GM12874 (cell line): ENCODE data around the gene F13A1.

Experiments
- CTCF ChIP-seq: IDR thresholded peaks from 2 replicates; pipeline ENCODE4 v1.5.1; 2011; ENCODE audit warnings: low read depth, mild to moderate bottlenecking, control low read depth, low read length, moderate library complexity; ENCODE audit not compliant: insufficient read depth

Gene F13A1

GRCh38 chr6:6166064-6166463 lies 154.4 kb downstream of the F13A1 start:
- TF ChIP-seq CTCF: no peak

GRCh38 chr6:6164367-6164766 lies 156.1 kb downstream of the F13A1 start:
- no peak for TF ChIP-seq CTCF

- no peak for TF ChIP-seq CTCF
These were observed 166.1 kb downstream of the F13A1 start for GRCh38 chr6:6154335-6154734.

- TF ChIP-seq CTCF: no peak
These were observed 168.4 kb downstream of the F13A1 start for GRCh38 chr6:6152060-6152459.

GRCh38 chr6:6148192-6148815 lies 172.2 kb downstream of the F13A1 start:
- no peak for TF ChIP-seq CTCF

- peak; percentile 56; the same call in 1 of the 2 replicates for TF ChIP-seq CTCF
These were observed 188.9 kb downstream of the F13A1 start for GRCh38 chr6:6131492-6132109.

- TF ChIP-seq CTCF: no peak
These were observed 195.0 kb downstream of the F13A1 start for GRCh38 chr6:6125495-6125894.
